B cell (primary cell): Measurements from ENCODE around the gene C5AR1. TPM values are rescaled to one million over a fixed set of nuclear protein-coding genes. Genes with fewer than 3 reads are reported as not detected.

ENCODE experiments used
- ATAC-seq: fragments of 200-7000 bp; cut with Tn5 transposase; one replicate; pipeline ENCODE4 v1.10.0; 2021; ENCODE audit warnings: low read depth, mild to moderate bottlenecking, moderate number of reproducible peaks, moderate library complexity
- CTCF ChIA-PET: fragments of 350-600 bp; sonication (Branson Sonifier 250); formaldehyde crosslinking; loops from one replicate; lab custom pipeline; 2021; ENCODE audit warnings: antibody characterized with exemption, inconsistent platforms; lab: Charles Lee
- POLR2A ChIA-PET: fragments of 350-600 bp; sonication (Branson Sonifier 250); formaldehyde crosslinking; loops from one replicate; lab custom pipeline; 2021; ENCODE audit warnings: antibody characterized with exemption; lab: Charles Lee
- DNase-seq: peaks from one replicate; pipeline ENCODE4 v3.0.0; 2013
- H2AFZ ChIP-seq: 2 replicates; pipeline ENCODE4 v1.6.1; 2012; ENCODE audit warnings: mild to moderate bottlenecking, low read depth, low read length; ENCODE audit not compliant: insufficient read depth, poor library complexity, severe bottlenecking
- H3K27ac ChIP-seq, 2 donors: 1 replicate in 1 of 2; 2 replicates in 1 of 2; pipeline ENCODE4 v1.5.1; 2012 to 2013; ENCODE audit warnings: low read length in 2 of 2, mild to moderate bottlenecking in 2 of 2, moderate library complexity in 1 of 2
- H3K27me3 ChIP-seq, 4 experiments: fragments of 200-600 bp in 1 of 4; sonication (generic) in 1 of 4; replicated peaks in 1 of 4; 1 replicate in 2 of 4; 2 replicates in 2 of 4; pipeline versions ENCODE4 v1.6.1 to v1.7.0; 2013 to 2016; ENCODE audit warnings: low read length in 3 of 4, mild to moderate bottlenecking in 2 of 4, mixed read lengths in 1 of 4, moderate library complexity in 1 of 4; ENCODE audit not compliant: insufficient read depth in 4 of 4, control insufficient read depth in 3 of 4; ENCODE audit errors: control extremely low read depth in 1 of 4
- H3K36me3 ChIP-seq, 2 experiments: replicated peaks in 1 of 2; 1 replicate in 1 of 2; 2 replicates in 1 of 2; pipeline versions ENCODE4 v1.6.1 to v1.7.1; 2013; ENCODE audit warnings: low read length in 1 of 2; ENCODE audit not compliant: insufficient read depth in 2 of 2, control insufficient read depth in 1 of 2; ENCODE audit errors: control extremely low read depth in 1 of 2, extremely low read depth in 1 of 2
- H3K4me1 ChIP-seq, 2 donors: fragments of 200-600 bp in 1 of 2; sonication (generic) in 1 of 2; 1 replicate in 1 of 2; 2 replicates in 1 of 2; pipeline versions ENCODE4 v1.5.1 to v1.6.1; 2013 to 2017; ENCODE audit warnings: low read length in 2 of 2; ENCODE audit not compliant: control insufficient read depth in 2 of 2, insufficient read depth in 2 of 2
- H3K4me2 ChIP-seq: replicated peaks from 2 replicates; pipeline ENCODE3; 2012; ENCODE audit warnings: mild to moderate bottlenecking, low read depth, low read length; ENCODE audit not compliant: poor library complexity, severe bottlenecking
- H3K4me3 ChIP-seq, 5 experiments: fragments of 200-600 bp in 1 of 5; sonication (generic) in 1 of 5; 1 replicate in 3 of 5; 2 replicates in 2 of 5; pipeline versions ENCODE4 v1.5.1 to v1.7.0; 2011 to 2016; ENCODE audit warnings: low read length in 4 of 5, mild to moderate bottlenecking in 4 of 5, low read depth in 2 of 5, control low read depth in 1 of 5, moderate library complexity in 1 of 5; ENCODE audit not compliant: insufficient read depth in 1 of 5; ENCODE audit errors: control extremely low read depth in 1 of 5, extremely low read depth in 1 of 5
- H3K79me2 ChIP-seq: fragments of 200-600 bp; sonication (generic); one replicate; pipeline ENCODE4 v1.6.0; 2016; ENCODE audit warnings: low read length; ENCODE audit not compliant: control insufficient read depth, insufficient read depth
- H3K9ac ChIP-seq: fragments of 200-600 bp; sonication (generic); 2 replicates; pipeline ENCODE4 v1.6.1; 2017; ENCODE audit warnings: mild to moderate bottlenecking, low read length, moderate library complexity
- H3K9me3 ChIP-seq, 3 donors: one replicate each; pipeline versions ENCODE4 v1.6.1 to v1.7.1; 2013; ENCODE audit warnings: low read length in 2 of 3; ENCODE audit not compliant: control insufficient read depth in 2 of 3, insufficient read depth in 1 of 3; ENCODE audit errors: control extremely low read depth in 1 of 3
- H4K20me1 ChIP-seq: 2 replicates; pipeline ENCODE4 v1.6.0; 2012; ENCODE audit warnings: mild to moderate bottlenecking, low read length; ENCODE audit not compliant: insufficient read depth, control insufficient read depth, poor library complexity, severe bottlenecking
- H3K27ac Mint-ChIP-seq: one replicate; pipeline ENCODE4 v1.8.0; 2021; ENCODE audit warnings: mixed read lengths
- H3K27me3 Mint-ChIP-seq: one replicate; pipeline ENCODE4 v1.8.0; 2021; ENCODE audit warnings: mixed read lengths
- H3K4me1 Mint-ChIP-seq: one replicate; pipeline ENCODE4 v1.8.0; 2021; ENCODE audit warnings: mixed read lengths
- H3K4me3 Mint-ChIP-seq: one replicate; pipeline ENCODE4 v1.8.0; 2021; ENCODE audit warnings: mixed read lengths
- H3K9me3 Mint-ChIP-seq: one replicate; pipeline ENCODE4 v1.8.0; 2022; ENCODE audit warnings: mixed read lengths; ENCODE audit not compliant: insufficient read depth
- EZH2 ChIP-seq: IDR thresholded peaks from 2 replicates; pipeline ENCODE4 v1.6.1; 2012; ENCODE audit warnings: borderline replicate concordance, low read depth, mild to moderate bottlenecking, moderate library complexity, low read length; ENCODE audit not compliant: insufficient read depth, poor library complexity, severe bottlenecking
- WGBS: methylation state at CpG from one replicate; pipeline ENCODE4 v1.1.5; 2013; ENCODE audit warnings: missing lambda C conversion rate; ENCODE audit not compliant: insufficient coverage; 5-methylcytosine and 5-hydroxymethylcytosine counted together
- intact Hi-C: fragments of 100-400 bp; cut with micrococcal nuclease; formaldehyde crosslinking; loops from one replicate; pipeline ENCODE4 v1.10.0; 2022
- polyA plus RNA-seq: library from polyadenylated mRNA; depleted of rRNA; stranded (reverse); fragments of >200 nt; gene quantifications from 2 replicates; pipeline ENCODE4 v1.2.3, GENCODE V29; 2012
- total RNA-seq, 2 donors: library from RNA; stranded (reverse); fragments of 120-200 nt in 1 of 2; gene quantifications; 1 replicate in 1 of 2; 2 replicates in 1 of 2; pipeline versions ENCODE4 v1.2.3 to v1.2.4, GENCODE V29; 2013 to 2022
- TF ChIP-seq, protein P1 (sequence below): fragments of 200-600 bp; IDR thresholded peaks from one replicate; pipeline ENCODE4 v1.8.0; 2022; ENCODE audit warnings: antibody characterized with exemption, mild to moderate bottlenecking

The C5AR1 gene
- total and polyA plus RNA-seq, 2 donors (not counting 1 experiment from before 2014, with no cell fraction given), result 4.1 to 4.9 TPM

DNA sequence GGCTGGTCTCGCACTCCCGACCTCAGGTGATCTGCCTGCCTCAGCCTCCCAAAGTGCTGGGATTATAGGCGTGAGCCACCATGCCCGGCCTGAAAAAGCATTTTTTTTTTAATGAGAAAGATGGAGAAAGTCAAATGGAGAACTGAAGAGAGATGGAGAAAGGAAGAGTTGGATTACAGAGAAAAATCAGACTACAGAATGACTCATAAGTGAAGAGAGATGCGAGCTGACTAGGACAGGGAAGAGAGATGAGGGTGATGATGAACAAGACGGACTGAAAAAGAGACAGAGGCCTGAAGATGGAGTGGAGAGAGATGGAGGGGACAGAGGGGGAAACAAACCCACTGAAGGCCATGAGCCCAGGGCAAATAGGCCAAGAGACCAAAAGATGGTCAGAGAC lies 41.0 kb downstream of the C5AR1 start:
- intact Hi-C loops, result no loop called here

DNA sequence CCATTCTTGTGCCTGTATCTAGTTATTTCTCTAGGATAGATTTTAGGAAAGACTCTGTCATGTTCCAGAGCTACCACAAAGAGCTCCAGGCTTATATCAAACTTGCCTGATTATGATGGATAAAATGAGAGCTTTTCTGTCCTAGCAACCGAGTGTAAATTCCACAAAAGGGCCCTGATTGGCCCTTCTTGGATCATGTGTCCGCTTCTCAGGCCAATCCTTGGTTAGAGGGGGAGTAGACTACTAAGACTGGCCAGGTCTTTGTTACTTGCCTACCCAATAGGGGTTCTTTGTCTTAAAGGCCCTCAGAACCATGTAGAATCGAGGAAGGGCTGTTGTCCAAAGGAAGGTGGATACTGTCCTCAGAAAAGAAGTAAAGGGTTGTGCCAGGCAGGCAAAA lies 41.9 kb downstream of the C5AR1 start:
- H3K4me3 Mint-ChIP-seq, result peak overlapping the region; percentile 55
- Histone ChIP-seq H2AFZ (no peak overlapping the region), H4K20me1 (peaks cover 10% of the 10 kb centered on the region), H3K4me2 (no peak overlapping the region), H3K9ac (no peak overlapping the region), H3K9me3 (peaks cover 0 to 4% (median 0%) of the 10 kb centered on the region in 3 donors), H3K27me3 (no peaks in the 10 kb centered on the region), H3K27ac (no peak overlapping the region), H3K36me3 (peaks cover 0 to 37% of the 10 kb centered on the region in 2 experiments), H3K4me3 (no peak overlapping the region), H3K79me2 (peaks cover 41% of the 10 kb centered on the region), H3K4me1 (peaks cover 10 to 16% of the 10 kb centered on the region in 2 donors)
- H3K4me1 Mint-ChIP-seq, result peaks cover 38% of the 10 kb centered on the region
- no CpG with 5 or more reads among the region's 3 CpGs for WGBS
- H3K27me3 Mint-ChIP-seq, result no peaks in the 10 kb centered on the region
- H3K9me3 Mint-ChIP-seq, result no peaks in the 10 kb centered on the region
- ChIA-PET CTCF (interaction anchor here (1.3 kb wide), 1 partner anchor 63 kb away, joined by 5 read pairs; no protein-coding TSS in a partner anchor), POLR2A (interaction anchor here (0.5 kb wide), 1 partner anchor 73 kb away, joined by 6 read pairs; no protein-coding TSS in a partner anchor)
- H3K27ac Mint-ChIP-seq, result no peak overlapping the region
- TF ChIP-seq, protein P1, sequence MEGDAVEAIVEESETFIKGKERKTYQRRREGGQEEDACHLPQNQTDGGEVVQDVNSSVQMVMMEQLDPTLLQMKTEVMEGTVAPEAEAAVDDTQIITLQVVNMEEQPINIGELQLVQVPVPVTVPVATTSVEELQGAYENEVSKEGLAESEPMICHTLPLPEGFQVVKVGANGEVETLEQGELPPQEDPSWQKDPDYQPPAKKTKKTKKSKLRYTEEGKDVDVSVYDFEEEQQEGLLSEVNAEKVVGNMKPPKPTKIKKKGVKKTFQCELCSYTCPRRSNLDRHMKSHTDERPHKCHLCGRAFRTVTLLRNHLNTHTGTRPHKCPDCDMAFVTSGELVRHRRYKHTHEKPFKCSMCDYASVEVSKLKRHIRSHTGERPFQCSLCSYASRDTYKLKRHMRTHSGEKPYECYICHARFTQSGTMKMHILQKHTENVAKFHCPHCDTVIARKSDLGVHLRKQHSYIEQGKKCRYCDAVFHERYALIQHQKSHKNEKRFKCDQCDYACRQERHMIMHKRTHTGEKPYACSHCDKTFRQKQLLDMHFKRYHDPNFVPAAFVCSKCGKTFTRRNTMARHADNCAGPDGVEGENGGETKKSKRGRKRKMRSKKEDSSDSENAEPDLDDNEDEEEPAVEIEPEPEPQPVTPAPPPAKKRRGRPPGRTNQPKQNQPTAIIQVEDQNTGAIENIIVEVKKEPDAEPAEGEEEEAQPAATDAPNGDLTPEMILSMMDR, result no peak
- no peak for TF ChIP-seq EZH2
- ATAC-seq (no peak), DNase-seq (no peak)
- intact Hi-C loops, result no loop called here

More for the DNA sequence above, 41.0 kb downstream of the C5AR1 start:
- H3K27me3 ChIP-seq, result no peaks in the 10 kb centered on the region
- 96% methylated on average over 6 of the region's 6 CpGs for WGBS
- ATAC-seq (no peak), DNase-seq (no peak)
- H3K27ac ChIP-seq, result no peak overlapping the region
- peaks cover 38% of the 10 kb centered on the region for H3K79me2 ChIP-seq
- ChIA-PET POLR2A (no interaction called here), CTCF (interaction anchor here (1.3 to 2.7 kb wide), 2 partner anchors 41 to 62 kb away, joined by 5 to 17 read pairs; no protein-coding TSS in a partner anchor)
- H3K4me1 Mint-ChIP-seq, result peaks cover 38% of the 10 kb centered on the region
- peaks cover 0 to 4% (median 0%) of the 10 kb centered on the region in 3 donors for H3K9me3 ChIP-seq
- TF ChIP-seq, protein P1, result no peak
- TF ChIP-seq EZH2, result no peak
- H3K9me3 Mint-ChIP-seq, result no peaks in the 10 kb centered on the region
- H3K9ac ChIP-seq, result no peak overlapping the region
- peaks cover 10% of the 10 kb centered on the region for H4K20me1 ChIP-seq
- no peak overlapping the region for H2AFZ ChIP-seq
- H3K4me2 ChIP-seq, result peak overlapping the region; percentile 4
- peak overlapping the region; percentile 7 for H3K27ac Mint-ChIP-seq
- no peak overlapping the region for H3K4me3 ChIP-seq
- peak overlapping the region; percentile 70 for H3K4me3 Mint-ChIP-seq
- H3K36me3 ChIP-seq, result peaks cover 0 to 28% of the 10 kb centered on the region in 2 experiments
- H3K4me1 ChIP-seq, result peaks cover 10 to 16% of the 10 kb centered on the region in 2 donors
- no peaks in the 10 kb centered on the region for H3K27me3 Mint-ChIP-seq
